Fibroblast of lung (primary cell): Measurements from ENCODE around the gene NDUFAF4. TPM values are rescaled to one million over a fixed set of nuclear protein-coding genes. Genes with fewer than 3 reads are reported as not detected.

Source experiments
- DNase-seq, 2 donors: peaks; one replicate each; pipeline versions ENCODE4 v3.0.0 to v3.0.0-alpha.2; 2010; ENCODE audit warnings: low read depth in 2 of 2
- H2AFZ ChIP-seq: 2 replicates; pipeline ENCODE4 v1.5.1; 2012; ENCODE audit warnings: low read length, control low read depth, inconsistent platforms
- H3K27ac ChIP-seq: 2 replicates; pipeline ENCODE4 v1.5.1; 2011; ENCODE audit warnings: low read length, control low read depth; ENCODE audit not compliant: insufficient read depth
- H3K27me3 ChIP-seq: 2 replicates; pipeline ENCODE4 v1.5.1; 2011; ENCODE audit warnings: mild to moderate bottlenecking, low read length; ENCODE audit not compliant: control insufficient read depth, insufficient read depth
- H3K36me3 ChIP-seq: 2 replicates; pipeline ENCODE4 v1.5.1; 2011; ENCODE audit warnings: low read length; ENCODE audit not compliant: control insufficient read depth, insufficient read depth
- H3K4me1 ChIP-seq: 2 replicates; pipeline ENCODE4 v1.5.1; 2011; ENCODE audit warnings: low read length; ENCODE audit not compliant: control insufficient read depth, insufficient read depth; ENCODE audit errors: extremely low read depth
- H3K4me2 ChIP-seq: 2 replicates; pipeline ENCODE4 v1.5.1; 2011; ENCODE audit warnings: low read length, control low read depth; ENCODE audit not compliant: insufficient read depth; ENCODE audit errors: extremely low read depth
- H3K4me3 ChIP-seq, 4 experiments: fragments of 200-600 bp in 1 of 4; sonication (generic) in 1 of 4; replicated peaks in 1 of 4; 2 replicates each; pipeline ENCODE4 v1.5.1; 2011 to 2016; ENCODE audit warnings: low read length in 4 of 4, low read depth in 3 of 4, mild to moderate bottlenecking in 3 of 4, control low read depth in 2 of 4, inconsistent platforms in 1 of 4, mixed read lengths in 1 of 4; ENCODE audit not compliant: insufficient read depth in 1 of 4; ENCODE audit errors: control extremely low read depth in 1 of 4
- H3K79me2 ChIP-seq: 2 replicates; pipeline ENCODE4 v1.5.1; 2012; ENCODE audit warnings: mild to moderate bottlenecking, low read length, inconsistent platforms; ENCODE audit not compliant: control insufficient read depth, insufficient read depth
- H3K9ac ChIP-seq: 2 replicates; pipeline ENCODE4 v1.5.1; 2011; ENCODE audit warnings: mild to moderate bottlenecking, low read length, control low read depth; ENCODE audit not compliant: insufficient read depth
- H3K9me3 ChIP-seq: 2 replicates; pipeline ENCODE4 v1.5.1; 2012; ENCODE audit warnings: low read depth, low read length; ENCODE audit not compliant: control insufficient read depth, insufficient read depth
- H4K20me1 ChIP-seq: 2 replicates; pipeline ENCODE4 v1.5.1; 2011; ENCODE audit warnings: low read length; ENCODE audit not compliant: control insufficient read depth, insufficient read depth; ENCODE audit errors: extremely low read depth
- CTCF ChIP-seq, 2 donors: IDR thresholded peaks in 1 of 2; conservative IDR thresholded peaks in 1 of 2; 1 replicate in 1 of 2; 2 replicates in 1 of 2; pipeline ENCODE4 v1.5.1; 2011 to 2012; ENCODE audit warnings: low read length in 2 of 2, control low read depth in 1 of 2, inconsistent platforms in 1 of 2, low read depth in 1 of 2, mild to moderate bottlenecking in 1 of 2
- EZH2 ChIP-seq: IDR thresholded peaks from 2 replicates; pipeline ENCODE4 v1.5.1; 2012; ENCODE audit warnings: low read length, control low read depth, mild to moderate bottlenecking; ENCODE audit errors: missing control alignments
- polyA plus RNA-seq, 2 donors: library from polyadenylated mRNA; depleted of rRNA in 1 of 2; stranded (reverse) in 1 of 2; unstranded in 1 of 2; fragments of >200 nt; gene quantifications; 2 replicates each; pipeline ENCODE4 v1.2.1, GENCODE V29; 2011 to 2012; ENCODE audit warnings: missing spikeins in 1 of 2
- total RNA-seq: library from RNA; depleted of rRNA; stranded (reverse); fragments of >200 nt; gene quantifications from 2 replicates; pipeline ENCODE4 v1.2.1, GENCODE V29; 2014

The NDUFAF4 gene
- total and polyA plus RNA-seq, 2 donors (not counting 1 experiment from before 2014, with no cell fraction given), result 8.1 to 25.9 TPM

- Histone ChIP-seq H3K4me3 (no peak overlapping the region), H3K9me3 (no peaks in the 10 kb centered on the region), H2AFZ (no peak overlapping the region), H3K27ac (no peak overlapping the region), H3K4me2 (no peak overlapping the region), H3K4me1 (no peaks in the 10 kb centered on the region), H4K20me1 (no peaks in the 10 kb centered on the region), H3K36me3 (no peaks in the 10 kb centered on the region), H3K9ac (no peak overlapping the region), H3K79me2 (no peaks in the 10 kb centered on the region), H3K27me3 (no peaks in the 10 kb centered on the region)
- TF ChIP-seq CTCF (conservative IDR thresholded peaks at IDR 0.05 in 1 of 2, IDR thresholded peaks at IDR 0.05 in 1 of 2; ENCODE audit: low read depth in 1 of 2, low read length in 2 of 2) (no peak), EZH2 (no peak)
- no peak for DNase-seq
Measured at GRCh38 chr6:96942676-96943075, 45.0 kb upstream of the NDUFAF4 start.

- Histone ChIP-seq H3K27ac (no peak overlapping the region), H2AFZ (no peak overlapping the region), H3K4me3 (no peak overlapping the region), H3K27me3 (no peaks in the 10 kb centered on the region), H3K79me2 (no peaks in the 10 kb centered on the region), H4K20me1 (no peaks in the 10 kb centered on the region), H3K9me3 (no peaks in the 10 kb centered on the region), H3K4me2 (no peak overlapping the region), H3K4me1 (no peaks in the 10 kb centered on the region), H3K36me3 (no peaks in the 10 kb centered on the region), H3K9ac (no peak overlapping the region)
- TF ChIP-seq CTCF (conservative IDR thresholded peaks at IDR 0.05 in 1 of 2, IDR thresholded peaks at IDR 0.05 in 1 of 2; ENCODE audit: low read depth in 1 of 2, low read length in 2 of 2) (no peak), EZH2 (no peak)
- peak in 1 of 2 donors; percentile 32 for DNase-seq
Measured at GRCh38 chr6:96940322-96940721, 42.6 kb upstream of the NDUFAF4 start.

GRCh38 chr6:96939007-96939805, 41.5 kb upstream of the NDUFAF4 start:
- no peak for TF ChIP-seq CTCF (conservative IDR thresholded peaks at IDR 0.05 in 1 of 2, IDR thresholded peaks at IDR 0.05 in 1 of 2; ENCODE audit: low read depth in 1 of 2, low read length in 2 of 2)
- TF ChIP-seq EZH2, result no peak
- H3K79me2 ChIP-seq, result no peaks in the 10 kb centered on the region
- H3K4me2 ChIP-seq, result no peak overlapping the region
- H3K9ac ChIP-seq, result no peak overlapping the region
- no peaks in the 10 kb centered on the region for H3K4me1 ChIP-seq
- no peaks in the 10 kb centered on the region for H3K27me3 ChIP-seq
- peak; percentile 47 to 67 for DNase-seq
- no peak overlapping the region for H3K4me3 ChIP-seq
- no peak overlapping the region for H2AFZ ChIP-seq
- no peaks in the 10 kb centered on the region for H3K9me3 ChIP-seq
- no peaks in the 10 kb centered on the region for H3K36me3 ChIP-seq
- no peaks in the 10 kb centered on the region for H4K20me1 ChIP-seq
- H3K27ac ChIP-seq, result no peak overlapping the region
